PC-3 (cell line): Measurements from ENCODE around the gene CLASP1. TPM values are rescaled to one million over a fixed set of nuclear protein-coding genes. Genes with fewer than 3 reads are reported as not detected.

Experiments used
- ATAC-seq: fragments of 200-7000 bp; cut with Tn5 transposase; 2 replicates; pipeline ENCODE4 v1.9.1; 2020; ENCODE audit warnings: mild to moderate bottlenecking, moderate library complexity
- BruUV-seq: library from RNA; stranded (reverse); fragments of 400-500 nt; replicated peaks from 2 replicates; lab custom pipeline; 2021; lab: Mats Ljungman, UMichigan
- CTCF ChIA-PET: fragments of 300-600 bp; sonication (Branson Sonifier 250); formaldehyde crosslinking; loops from one replicate; lab custom pipeline; 2022; ENCODE audit warnings: antibody characterized with exemption; lab: Charles Lee
- POLR2A ChIA-PET: fragments of 300-600 bp; sonication (Branson Sonifier 250); formaldehyde crosslinking; loops from one replicate; lab custom pipeline; 2022; ENCODE audit warnings: antibody characterized with exemption; ENCODE audit not compliant: unreplicated experiment; lab: Charles Lee
- DNase-seq: peaks from one replicate; pipeline ENCODE4 v3.0.0-alpha.2; 2015
- H2AFZ ChIP-seq: fragments of 300-600 bp; sonication (generic); 2 replicates; pipeline ENCODE4 v1.6.0; 2016; ENCODE audit warnings: antibody characterized with exemption, low read length
- H3F3A ChIP-seq: fragments of 300-600 bp; sonication (generic); one replicate; pipeline ENCODE4 v1.6.0; 2017; ENCODE audit warnings: antibody characterized with exemption, low read length, control low read depth, mild to moderate bottlenecking; ENCODE audit not compliant: unreplicated experiment
- H3K27ac ChIP-seq: fragments of 300-600 bp; sonication (generic); 2 replicates; pipeline ENCODE4 v1.5.1; 2016; ENCODE audit warnings: mild to moderate bottlenecking, low read length
- H3K27me3 ChIP-seq: fragments of 300-600 bp; sonication (generic); 2 replicates; pipeline ENCODE4 v1.6.1; 2016; ENCODE audit warnings: low read length, mixed read lengths
- H3K36me3 ChIP-seq: fragments of 300-600 bp; sonication (generic); 2 replicates; pipeline ENCODE4 v1.6.1; 2016; ENCODE audit warnings: low read depth, mixed run types, low read length, mixed read lengths
- H3K4me1 ChIP-seq: fragments of 300-600 bp; sonication (generic); 2 replicates; pipeline ENCODE4 v1.5.1; 2016; ENCODE audit warnings: low read length; ENCODE audit not compliant: insufficient read depth
- H3K4me2 ChIP-seq: fragments of 300-600 bp; sonication (generic); 2 replicates; pipeline ENCODE4 v1.6.0; 2016; ENCODE audit warnings: low read length
- H3K4me3 ChIP-seq: fragments of 300-600 bp; sonication (generic); 2 replicates; pipeline ENCODE4 v1.5.1; 2016; ENCODE audit warnings: mild to moderate bottlenecking, low read length, mixed read lengths
- H3K79me2 ChIP-seq: fragments of 300-600 bp; sonication (generic); 2 replicates; pipeline ENCODE4 v1.6.1; 2017; ENCODE audit warnings: low read length, mixed read lengths
- H3K9ac ChIP-seq: fragments of 300-600 bp; sonication (generic); 2 replicates; pipeline ENCODE4 v1.6.0; 2016; ENCODE audit warnings: mild to moderate bottlenecking, low read length
- H3K9me2 ChIP-seq: fragments of 300-600 bp; sonication (generic); replicated peaks from 2 replicates; pipeline ENCODE4 v1.6.1; 2016; ENCODE audit warnings: mixed run types, low read length, mixed read lengths
- H3K9me3 ChIP-seq: fragments of 300-600 bp; sonication (generic); 2 replicates; pipeline ENCODE4 v1.6.1; 2016; ENCODE audit warnings: low read length, mixed read lengths
- H4K20me1 ChIP-seq: fragments of 300-600 bp; sonication (generic); 2 replicates; pipeline ENCODE4 v1.6.1; 2016; ENCODE audit warnings: low read length, mixed read lengths
- CTCF ChIP-seq: fragments of 300-600 bp; sonication (generic); conservative IDR thresholded peaks from 2 replicates; pipeline ENCODE4 v1.5.1; 2017; ENCODE audit warnings: antibody characterized with exemption, low read depth, mild to moderate bottlenecking, low read length
- EZH2 ChIP-seq: fragments of 300-600 bp; sonication (generic); IDR thresholded peaks from one replicate; pipeline ENCODE4 v1.6.1; 2017; ENCODE audit warnings: antibody characterized with exemption, mild to moderate bottlenecking, low read length; ENCODE audit not compliant: unreplicated experiment
- EZH2phosphoT487 ChIP-seq: fragments of 300-600 bp; sonication (generic); IDR thresholded peaks from 2 replicates; pipeline ENCODE4 v1.6.1; 2018; ENCODE audit warnings: mild to moderate bottlenecking, antibody characterized with exemption, low read length, borderline replicate concordance
- intact Hi-C: fragments of 100-400 bp; cut with micrococcal nuclease; formaldehyde crosslinking; loops from 2 replicates; pipeline ENCODE4 v1.9.0; 2023
- total RNA-seq: library from RNA; depleted of rRNA; stranded (reverse); fragments of >200 nt; gene quantifications from 2 replicates; pipeline ENCODE4 v1.2.3, GENCODE V29; 2014

CLASP1 gene
- total RNA-seq, 1 experiment from 2014 or later: 24.3 TPM

- POLR2A ChIA-PET: no interaction called here
These were observed 259.1 kb downstream of the CLASP1 start for GRCh38 chr2:121390082-121390692.

GRCh38 chr2:121388371-121388770 lies 260.9 kb downstream of the CLASP1 start:
- H3K9me2 ChIP-seq: no peaks in the 10 kb centered on the region
- H3F3A ChIP-seq: no peaks in the 10 kb centered on the region
- CTCF ChIA-PET: no interaction called here
- peaks cover 24% of the 10 kb centered on the region; the same call in 1 of the 2 replicates for H3K36me3 ChIP-seq
- H3K4me2 ChIP-seq: no peak overlapping the region
- H3K9ac ChIP-seq: no peak overlapping the region
- ATAC-seq (no peak), DNase-seq (no peak)
- no peaks in the 10 kb centered on the region for H4K20me1 ChIP-seq
- intact Hi-C loops: no loop called here
- BruUV-seq: no TSS peak
- POLR2A ChIA-PET: no interaction called here
- no peaks in the 10 kb centered on the region for H3K79me2 ChIP-seq
- H3K4me1 ChIP-seq: peaks cover 10% of the 10 kb centered on the region
- TF ChIP-seq EZH2phosphoT487: no peak
- no peaks in the 10 kb centered on the region for H3K27me3 ChIP-seq
- no peak overlapping the region for H3K4me3 ChIP-seq
- no peak overlapping the region for H3K27ac ChIP-seq
- H3K9me3 ChIP-seq: no peaks in the 10 kb centered on the region
- H2AFZ ChIP-seq: no peak overlapping the region

More at GRCh38 chr2:121390082-121390692, 259.1 kb downstream of the CLASP1 start:
- ATAC-seq: no peak
- Histone ChIP-seq H3K36me3 (peaks cover 18% of the 10 kb centered on the region; the same call in 1 of the 2 replicates), H3K4me2 (no peak overlapping the region), H3K9me3 (no peaks in the 10 kb centered on the region), H3K27ac (no peak overlapping the region), H3K9me2 (no peaks in the 10 kb centered on the region), H4K20me1 (no peaks in the 10 kb centered on the region), H2AFZ (no peak overlapping the region), H3K27me3 (no peaks in the 10 kb centered on the region), H3K4me3 (no peak overlapping the region), H3K79me2 (no peaks in the 10 kb centered on the region), H3K9ac (no peak overlapping the region), H3K4me1 (peaks cover 10% of the 10 kb centered on the region), H3F3A (no peaks in the 10 kb centered on the region)
- intact Hi-C loops: no loop called here
- CTCF ChIA-PET: no interaction called here
- no peak for DNase-seq
- TF ChIP-seq EZH2phosphoT487 (no peak), CTCF (no peak), EZH2 (no peak)
- BruUV-seq: no TSS peak

GRCh38 chr2:121387591-121388325 lies 261.5 kb downstream of the CLASP1 start:
- no peaks in the 10 kb centered on the region for H3K9me2 ChIP-seq
- H3K4me2 ChIP-seq: no peak overlapping the region
- H3K9ac ChIP-seq: no peak overlapping the region
- peaks cover 26% of the 10 kb centered on the region; the same call in 1 of the 2 replicates for H3K36me3 ChIP-seq
- no peak overlapping the region for H3K4me3 ChIP-seq
- no peak for DNase-seq
- no peak overlapping the region for H2AFZ ChIP-seq
- ATAC-seq: no peak
- H3F3A ChIP-seq: no peaks in the 10 kb centered on the region
- BruUV-seq: no TSS peak
- no peaks in the 10 kb centered on the region for H4K20me1 ChIP-seq
- no peaks in the 10 kb centered on the region for H3K9me3 ChIP-seq
- peaks cover 10% of the 10 kb centered on the region for H3K4me1 ChIP-seq
- H3K27ac ChIP-seq: no peak overlapping the region
- ChIA-PET POLR2A (no interaction called here), CTCF (no interaction called here)
- H3K79me2 ChIP-seq: no peaks in the 10 kb centered on the region
- no peak for TF ChIP-seq EZH2
- TF ChIP-seq EZH2phosphoT487: no peak
- TF ChIP-seq CTCF: no peak
- intact Hi-C loops: no loop called here
- H3K27me3 ChIP-seq: no peaks in the 10 kb centered on the region
